PFSK-1 (cell line): ENCODE data around the gene PARP15.

Source experiments
- POLR2AphosphoS5 ChIP-seq: IDR thresholded peaks from 2 replicates; pipeline ENCODE4 v1.6.1; 2012; ENCODE audit warnings: low read depth, mild to moderate bottlenecking, control low read depth, low read length, moderate library complexity
- SIN3A ChIP-seq: IDR thresholded peaks from 2 replicates; pipeline ENCODE4 v1.6.1; 2012; ENCODE audit warnings: mild to moderate bottlenecking, low read length, moderate library complexity, borderline replicate concordance; ENCODE audit not compliant: insufficient read depth
- TAF1 ChIP-seq: IDR thresholded peaks from 2 replicates; pipeline ENCODE4 v1.6.1; 2012; ENCODE audit warnings: low read length, control low read depth, borderline replicate concordance; ENCODE audit not compliant: insufficient read depth

- TF ChIP-seq TAF1 = no peak
- no peak for TF ChIP-seq SIN3A
- no peak for TF ChIP-seq POLR2AphosphoS5
Observed at GRCh38 chr3:122602011-122602710, 24.7 kb downstream of the PARP15 start.
